Neuronal stem cell (in vitro differentiated cells): ENCODE measurements around the gene LEFTY2.

Experiments
- DNase-seq: peaks from one replicate; pipeline ENCODE4 v3.0.0-alpha.2; 2013; ENCODE audit warnings: low spot score
- H2AFZ ChIP-seq: one replicate; pipeline ENCODE4 v1.6.1; 2013; ENCODE audit warnings: mild to moderate bottlenecking, low read length, inconsistent platforms
- H2AK5ac ChIP-seq: 2 replicates; pipeline ENCODE4 v1.6.1; 2013; ENCODE audit warnings: low read depth, mild to moderate bottlenecking, inconsistent platforms, low read length, moderate library complexity, mixed read lengths
- H2BK120ac ChIP-seq: 2 replicates; pipeline ENCODE4 v1.6.1; 2013; ENCODE audit warnings: low read depth, mild to moderate bottlenecking, inconsistent platforms, low read length, moderate library complexity, mixed read lengths
- H2BK12ac ChIP-seq: one replicate; pipeline ENCODE4 v1.6.1; 2013; ENCODE audit warnings: low read length, inconsistent platforms
- H2BK15ac ChIP-seq: 2 replicates; pipeline ENCODE4 v1.6.1; 2013; ENCODE audit warnings: mild to moderate bottlenecking, low read length, inconsistent platforms, mixed read lengths
- H2BK5ac ChIP-seq: one replicate; pipeline ENCODE4 v1.6.1; 2013; ENCODE audit warnings: inconsistent platforms, mild to moderate bottlenecking, low read length, moderate library complexity
- H3K14ac ChIP-seq: one replicate; pipeline ENCODE4 v1.6.1; 2013; ENCODE audit warnings: low read length, inconsistent platforms
- H3K18ac ChIP-seq: 2 replicates; pipeline ENCODE4 v1.6.1; 2013; ENCODE audit warnings: low read length, inconsistent platforms
- H3K23ac ChIP-seq: 2 replicates; pipeline ENCODE4 v1.6.1; 2013; ENCODE audit warnings: low read depth, mild to moderate bottlenecking, mixed read lengths, low read length, inconsistent platforms; ENCODE audit not compliant: poor library complexity
- H3K27ac ChIP-seq: replicated peaks from 3 replicates; pipeline ENCODE4 v1.5.1; 2013; ENCODE audit warnings: low read length, inconsistent platforms
- H3K27me3 ChIP-seq, 3 experiments: 2 replicates each; pipeline ENCODE4 v1.6.1; 2013; ENCODE audit warnings: low read length in 3 of 3, mild to moderate bottlenecking in 2 of 3, inconsistent platforms in 1 of 3, low read depth in 1 of 3, mixed read lengths in 1 of 3, moderate library complexity in 1 of 3; ENCODE audit not compliant: control insufficient read depth in 3 of 3, insufficient read depth in 3 of 3
- H3K36me3 ChIP-seq, 2 donors: replicated peaks in 1 of 2; 2 replicates each; pipeline ENCODE4 v1.6.1; 2013; ENCODE audit warnings: low read length in 2 of 2; ENCODE audit not compliant: control insufficient read depth in 2 of 2, insufficient read depth in 2 of 2
- H3K4ac ChIP-seq: 2 replicates; pipeline ENCODE4 v1.6.1; 2013; ENCODE audit warnings: inconsistent platforms, mild to moderate bottlenecking, low read length, moderate library complexity
- H3K4me1 ChIP-seq, 2 donors: 1 replicate in 1 of 2; 2 replicates in 1 of 2; pipeline ENCODE4 v1.6.1; 2013; ENCODE audit warnings: low read length in 2 of 2, low read depth in 1 of 2; ENCODE audit not compliant: control insufficient read depth in 2 of 2, insufficient read depth in 1 of 2
- H3K4me2 ChIP-seq: one replicate; pipeline ENCODE4 v1.6.1; 2013; ENCODE audit warnings: mild to moderate bottlenecking, low read length, inconsistent platforms; ENCODE audit not compliant: insufficient read depth, poor library complexity, severe bottlenecking
- H3K4me3 ChIP-seq, 2 donors: 2 replicates each; pipeline ENCODE4 v1.5.1; 2013; ENCODE audit warnings: low read length in 2 of 2, mild to moderate bottlenecking in 2 of 2, inconsistent platforms in 1 of 2, moderate library complexity in 1 of 2
- H3K79me1 ChIP-seq: one replicate; pipeline ENCODE4 v1.6.1; 2013; ENCODE audit warnings: low read depth, mild to moderate bottlenecking, inconsistent platforms, low read length, moderate library complexity
- H3K9ac ChIP-seq: one replicate; pipeline ENCODE4 v1.6.1; 2013; ENCODE audit warnings: mild to moderate bottlenecking, low read depth, low read length, inconsistent platforms; ENCODE audit not compliant: poor library complexity
- H3K9me3 ChIP-seq, 2 donors: replicated peaks in 1 of 2; 2 replicates each; pipeline versions ENCODE3 to v1.6.1; 2013; ENCODE audit warnings: low read length in 2 of 2, mild to moderate bottlenecking in 2 of 2, inconsistent platforms in 1 of 2, low read depth in 1 of 2, mixed read lengths in 1 of 2, moderate library complexity in 1 of 2; ENCODE audit not compliant: control insufficient read depth in 2 of 2, insufficient read depth in 1 of 2
- H4K8ac ChIP-seq: one replicate; pipeline ENCODE4 v1.6.1; 2013; ENCODE audit warnings: low read depth, mild to moderate bottlenecking, inconsistent platforms, low read length, moderate library complexity
- H4K91ac ChIP-seq: one replicate; pipeline ENCODE4 v1.6.1; 2013; ENCODE audit warnings: low read length, low read depth, mild to moderate bottlenecking, inconsistent platforms; ENCODE audit not compliant: poor library complexity
- WGBS, 2 donors: extraction: QIAGEN DNeasy Blood & Tissue Kit; methylation state at CpG; one replicate each; pipeline ENCODE4 v1.1.7; 2013; ENCODE audit warnings: missing lambda C conversion rate in 2 of 2, mixed read lengths in 1 of 2; ENCODE audit not compliant: insufficient read length in 2 of 2, insufficient replicate concordance in 1 of 2; ENCODE audit errors: extremely low coverage in 2 of 2; 5-methylcytosine and 5-hydroxymethylcytosine counted together

The LEFTY2 gene

DNA sequence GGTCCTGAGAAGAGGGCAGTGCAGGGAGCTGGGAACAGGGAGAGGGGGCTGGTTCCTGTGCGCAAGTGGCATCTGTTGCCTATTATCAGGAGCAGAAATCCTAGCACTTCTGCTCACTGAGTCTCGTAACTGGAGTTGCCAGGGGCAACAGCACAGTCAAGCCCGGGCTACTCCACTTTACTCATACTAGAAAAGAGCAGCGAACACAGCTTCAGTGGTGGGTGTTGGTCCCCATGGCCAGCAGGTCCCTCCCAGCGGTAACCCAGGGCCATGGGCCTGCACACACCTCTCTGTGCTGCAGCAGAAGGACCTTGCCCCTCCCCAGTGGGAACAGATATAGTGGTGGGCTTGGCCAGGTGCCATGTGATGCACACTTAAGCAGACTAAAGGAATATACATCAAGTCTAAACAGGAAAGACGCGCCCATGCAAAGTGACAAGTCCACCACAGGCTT, 25.5 kb downstream of the LEFTY2 start:
- Histone ChIP-seq H3K27ac (no peak overlapping the region), H3K18ac (peak overlapping the region; percentile 2)

DNA sequence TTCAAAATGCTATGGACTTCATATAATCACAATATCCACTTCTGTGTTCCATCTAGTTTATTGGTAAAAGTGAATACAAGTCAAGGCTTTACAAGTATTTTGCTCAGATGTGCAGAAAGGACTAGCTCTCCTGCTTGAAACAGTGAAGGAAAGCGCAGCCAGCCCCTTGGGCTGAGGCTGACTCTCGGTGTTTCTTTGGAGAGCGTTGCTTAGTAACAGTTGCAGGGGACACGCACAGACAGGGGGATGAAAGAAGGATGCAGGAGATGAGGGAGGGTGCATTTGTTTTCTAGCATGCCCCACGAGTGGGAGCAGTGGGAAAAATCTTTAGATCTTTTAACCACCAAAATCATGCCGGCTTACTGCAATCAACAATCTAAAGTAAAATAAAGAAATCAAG, 26.1 kb downstream of the LEFTY2 start:
- no CpG with 5 or more reads among the region's 6 CpGs for WGBS, 2 donors
- Histone ChIP-seq H3K79me1 (no peaks in the 10 kb centered on the region), H2BK120ac (no peak overlapping the region), H3K36me3 (peaks cover 10 to 37% of the 10 kb centered on the region in 2 donors), H3K4ac (no peak overlapping the region), H3K4me2 (no peak overlapping the region), H3K4me3 (no peak overlapping the region), H2BK12ac (no peak overlapping the region), H2BK5ac (no peak overlapping the region), H3K27me3 (peaks cover 0 to 2% (median 0%) of the 10 kb centered on the region in 3 experiments), H2AK5ac (no peak overlapping the region), H3K23ac (no peak overlapping the region), H4K91ac (no peak overlapping the region), H3K14ac (no peak overlapping the region), H2BK15ac (no peak overlapping the region), H3K9ac (no peak overlapping the region), H4K8ac (no peak overlapping the region), H3K9me3 (no peaks in the 10 kb centered on the region), H3K4me1 (peaks cover 0 to 16% of the 10 kb centered on the region in 2 donors), H3K27ac (no peak overlapping the region), H2AFZ (no peak overlapping the region), H3K18ac (no peak overlapping the region)
- no peak for DNase-seq

More for the DNA sequence above, 25.5 kb downstream of the LEFTY2 start:
- H2BK120ac ChIP-seq, result no peak overlapping the region
- peaks cover 16 to 43% of the 10 kb centered on the region in 2 donors for H3K36me3 ChIP-seq
- DNase-seq, result no peak
- no peak overlapping the region for H2AFZ ChIP-seq
- H3K4me2 ChIP-seq, result no peak overlapping the region
- H4K8ac ChIP-seq, result no peak overlapping the region
- H3K4ac ChIP-seq, result no peak overlapping the region
- peaks cover 0 to 16% of the 10 kb centered on the region in 2 donors for H3K4me1 ChIP-seq
- H3K9me3 ChIP-seq, result no peaks in the 10 kb centered on the region
- peak overlapping the region in 1 of 2 donors; percentile 10 for H3K4me3 ChIP-seq
- H3K9ac ChIP-seq, result no peak overlapping the region
- H2BK5ac ChIP-seq, result no peak overlapping the region
- peaks cover 0 to 2% (median 0%) of the 10 kb centered on the region in 3 experiments for H3K27me3 ChIP-seq
- H4K91ac ChIP-seq, result no peak overlapping the region
- H3K23ac ChIP-seq, result no peak overlapping the region
- no CpG with 5 or more reads among the region's 7 CpGs for WGBS, 2 donors
- no peak overlapping the region for H2BK12ac ChIP-seq
- no peaks in the 10 kb centered on the region for H3K79me1 ChIP-seq
- no peak overlapping the region for H2BK15ac ChIP-seq
- no peak overlapping the region for H3K14ac ChIP-seq
- H2AK5ac ChIP-seq, result no peak overlapping the region

DNA sequence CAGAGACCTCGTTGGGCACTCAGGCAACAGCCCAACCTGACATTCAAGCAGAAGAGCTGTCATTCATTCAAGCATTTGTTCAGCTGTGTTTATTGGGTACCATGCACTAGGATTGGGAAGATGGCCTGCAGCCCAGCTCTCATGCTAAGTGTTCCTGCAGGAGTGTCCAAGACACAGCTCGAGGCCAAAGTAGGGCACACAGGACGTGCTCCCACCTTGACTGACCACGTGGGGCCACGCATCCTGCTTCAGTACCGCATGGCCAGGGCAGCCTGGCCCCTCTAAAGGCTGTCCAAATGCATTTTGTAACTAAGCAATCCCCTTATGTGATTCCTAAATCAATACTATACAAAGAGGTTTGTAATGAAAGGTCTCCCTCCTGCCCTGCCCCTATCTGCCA, 26.6 kb downstream of the LEFTY2 start:
- H3K4me2 ChIP-seq, result no peak overlapping the region
- H3K4me1 ChIP-seq, result peaks cover 0 to 16% of the 10 kb centered on the region in 2 donors
- H3K79me1 ChIP-seq, result no peaks in the 10 kb centered on the region
- no peak overlapping the region for H3K4me3 ChIP-seq
- no peak overlapping the region for H3K18ac ChIP-seq
- H3K9ac ChIP-seq, result no peak overlapping the region
- no peak overlapping the region for H2BK120ac ChIP-seq
- no peak overlapping the region for H2BK12ac ChIP-seq
- no peak overlapping the region for H3K23ac ChIP-seq
- no peak overlapping the region for H3K14ac ChIP-seq
- no peak overlapping the region for H4K91ac ChIP-seq
- no peak overlapping the region for H2BK5ac ChIP-seq
- H3K27me3 ChIP-seq, result peaks cover 0 to 2% (median 0%) of the 10 kb centered on the region in 3 experiments
- no peak for DNase-seq
- no peak overlapping the region for H2AFZ ChIP-seq
- no peak overlapping the region for H3K27ac ChIP-seq
- no peaks in the 10 kb centered on the region for H3K9me3 ChIP-seq
- peaks cover 7 to 32% of the 10 kb centered on the region in 2 donors for H3K36me3 ChIP-seq
- WGBS, 2 donors, result no CpG with 5 or more reads among the region's 6 CpGs
- H3K4ac ChIP-seq, result no peak overlapping the region
- H2AK5ac ChIP-seq, result no peak overlapping the region
- H4K8ac ChIP-seq, result no peak overlapping the region
- no peak overlapping the region for H2BK15ac ChIP-seq

DNA sequence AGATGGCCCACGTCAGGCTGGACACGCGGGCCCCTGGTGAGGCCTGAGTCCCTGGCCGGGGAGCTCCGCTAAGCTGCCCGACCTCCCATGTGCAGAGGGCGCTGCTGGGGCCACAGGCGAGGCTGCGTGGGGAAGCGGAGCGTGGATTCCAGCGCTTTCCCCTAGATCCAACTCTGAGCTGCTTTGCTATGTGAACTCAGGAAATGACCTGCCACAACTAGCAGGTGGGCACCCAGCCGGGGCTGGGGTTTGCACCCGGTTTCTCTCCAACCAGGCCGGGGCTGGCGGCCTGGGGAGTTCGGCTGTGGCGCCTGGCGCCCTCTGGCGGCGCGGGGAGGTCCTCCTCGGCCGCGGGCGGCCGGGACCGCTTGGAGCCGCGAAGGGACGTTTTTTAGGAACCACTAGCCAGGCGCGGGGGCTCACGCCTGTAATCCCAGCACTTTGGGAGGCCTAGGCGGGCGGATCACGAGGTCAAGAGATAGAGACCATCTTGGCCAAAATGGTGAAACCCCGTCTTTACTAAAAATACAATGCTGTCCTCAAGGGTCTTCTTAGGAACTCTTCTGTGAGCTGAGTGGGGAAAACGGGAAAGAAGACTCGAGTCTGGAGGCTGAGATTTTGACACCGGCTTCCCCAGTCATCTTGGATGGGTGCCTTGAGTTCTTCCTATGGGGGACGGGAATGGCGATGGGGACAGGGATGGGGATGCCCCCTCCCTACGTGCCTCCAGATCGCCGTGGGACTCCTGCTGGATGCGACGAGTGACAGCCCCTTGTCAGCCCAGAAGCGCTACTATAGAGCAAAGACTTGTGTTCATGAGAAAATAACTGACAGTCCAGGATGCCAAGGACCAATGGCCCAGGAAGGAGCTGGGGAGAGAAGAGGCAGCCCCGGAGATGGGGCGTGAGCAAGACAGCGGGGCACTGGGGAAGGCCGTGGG, 29.6 kb downstream of the LEFTY2 start:
- H3K4me1 ChIP-seq, result peaks cover 0 to 16% of the 10 kb centered on the region in 2 donors
- peak; percentile 44 for DNase-seq
- H3K4me3 ChIP-seq, result no peak overlapping the region

More for the DNA sequence above, 29.6 kb downstream of the LEFTY2 start:
- H3K27me3 ChIP-seq, result peaks cover 0 to 2% (median 0%) of the 10 kb centered on the region in 3 experiments
- H3K9ac ChIP-seq, result peak overlapping the region; percentile 47
- no peak overlapping the region for H2BK15ac ChIP-seq
- no peak overlapping the region for H2BK120ac ChIP-seq
- H3K4ac ChIP-seq, result no peak overlapping the region
- no peak overlapping the region for H2AFZ ChIP-seq
- H3K9me3 ChIP-seq, result no peaks in the 10 kb centered on the region
- no peaks in the 10 kb centered on the region for H3K79me1 ChIP-seq
- H3K14ac ChIP-seq, result no peak overlapping the region
- peaks cover 3 to 5% of the 10 kb centered on the region in 2 donors for H3K36me3 ChIP-seq
- no peak overlapping the region for H2BK5ac ChIP-seq
- H2AK5ac ChIP-seq, result peak overlapping the region; percentile 29
- H3K4me2 ChIP-seq, result no peak overlapping the region
- H3K18ac ChIP-seq, result no peak overlapping the region
- H4K8ac ChIP-seq, result no peak overlapping the region
- no peak overlapping the region for H2BK12ac ChIP-seq
- WGBS, 2 donors, result no CpG with 5 or more reads among the region's 53 CpGs
- H4K91ac ChIP-seq, result no peak overlapping the region
- no peak overlapping the region for H3K23ac ChIP-seq
- H3K27ac ChIP-seq, result no peak overlapping the region
